ENCODE results near the gene MRTFB.

The MRTFB gene

DNA sequence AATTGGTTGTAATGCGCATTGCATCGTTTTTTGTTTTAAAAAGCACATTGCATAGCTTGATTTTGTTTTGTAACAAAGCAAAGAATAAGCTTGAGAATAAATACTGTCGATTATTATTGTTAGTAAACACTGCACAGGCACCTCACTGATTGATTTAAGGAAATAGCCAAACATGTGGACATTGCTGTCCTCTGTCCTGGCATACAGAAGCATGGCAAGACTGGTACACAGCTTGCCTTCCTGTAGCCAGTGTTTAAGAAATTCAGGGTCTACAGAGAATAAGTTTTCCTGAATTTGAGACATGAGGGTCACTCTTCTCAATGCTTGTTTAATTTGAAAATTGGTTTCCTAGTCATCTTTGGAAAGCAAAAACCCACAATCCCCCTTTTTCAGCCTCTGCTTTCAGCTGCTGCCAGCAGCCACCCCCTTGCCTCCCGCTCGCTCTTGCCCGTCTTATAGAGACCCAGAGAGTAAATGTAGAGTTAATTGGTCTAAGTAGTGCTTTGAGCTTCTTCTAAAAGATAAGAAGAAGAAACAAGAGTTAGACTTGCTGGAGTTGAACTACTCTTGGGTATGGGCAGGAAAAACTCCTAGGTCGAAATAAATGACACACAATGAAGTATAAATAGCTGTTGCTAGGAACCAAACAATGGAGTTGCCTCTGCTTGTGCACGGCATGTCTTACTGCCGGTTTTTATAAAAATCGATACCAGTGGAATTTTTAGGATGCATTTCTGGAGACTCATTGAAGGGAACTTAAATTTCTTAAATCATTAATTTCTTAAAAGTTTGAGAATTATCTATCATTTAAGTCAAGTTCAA is 116.6 kb downstream of the MRTFB start:
- DNase-seq, result no peak

DNA sequence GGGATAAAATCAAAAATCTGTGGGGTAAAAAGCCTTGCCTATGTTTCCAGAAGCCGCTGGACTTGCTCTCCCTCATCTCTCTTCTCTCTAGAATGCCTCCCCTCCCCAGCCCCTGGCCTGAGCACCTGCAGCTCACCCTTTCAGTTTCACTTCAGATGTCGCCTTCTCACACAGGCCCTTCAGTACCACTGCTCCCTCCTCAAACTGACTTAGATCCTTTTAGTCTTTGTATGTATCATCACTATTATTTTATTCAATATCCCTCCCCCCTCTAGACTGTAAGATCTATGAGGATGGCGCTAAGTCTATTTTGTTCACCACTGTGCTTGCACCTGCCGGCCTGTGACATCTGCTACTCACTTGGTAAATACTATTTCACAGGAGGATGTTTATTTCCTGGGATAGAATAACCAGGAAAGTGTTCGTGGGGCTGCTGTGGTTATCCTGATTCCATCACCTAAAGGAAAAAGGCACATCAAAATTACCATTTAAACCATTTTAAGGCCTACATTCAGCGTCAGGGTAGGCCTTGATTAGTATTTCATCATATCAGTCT is 122.3 kb downstream of the MRTFB start:
- DNase-seq, result peak; percentile 90

DNA sequence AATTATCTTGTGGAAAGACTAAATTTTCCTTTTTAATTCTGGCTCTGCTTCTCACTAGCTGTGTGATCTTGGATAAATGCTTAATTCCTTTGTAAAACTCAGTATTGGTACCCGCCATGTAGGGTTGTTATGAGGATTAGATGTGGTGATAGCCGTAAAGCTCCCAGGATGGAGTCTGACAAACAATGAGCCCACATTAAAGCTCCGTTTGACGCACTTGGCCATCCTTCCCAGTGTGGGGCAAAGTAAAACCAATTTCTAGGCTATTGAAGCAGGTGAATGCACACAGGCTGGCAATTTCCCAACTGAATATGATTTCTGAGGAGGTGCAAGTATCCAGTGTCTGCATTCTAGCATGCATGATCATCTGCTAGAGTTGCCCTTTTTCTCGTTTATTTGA is 123.6 kb downstream of the MRTFB start:
- no peak for DNase-seq

DNA sequence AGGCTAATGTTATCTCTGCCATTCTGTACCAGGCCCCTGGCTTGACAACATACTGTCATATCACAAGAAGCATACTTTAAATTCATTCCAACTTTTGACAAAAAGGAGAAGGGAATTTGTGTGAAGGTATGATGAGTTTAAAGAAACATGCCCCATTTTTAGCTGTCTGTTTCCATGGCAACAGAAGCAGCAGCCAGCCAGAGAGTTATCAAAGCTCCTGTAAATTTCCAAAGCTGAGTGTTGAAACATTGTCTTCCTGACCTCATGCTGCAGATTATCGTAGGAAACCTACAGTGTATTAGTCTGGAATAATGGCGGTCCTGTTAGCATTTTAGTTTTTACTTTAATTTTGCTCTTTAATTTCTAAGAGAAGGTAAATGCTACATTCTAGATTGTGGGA is 124.9 kb downstream of the MRTFB start:
- DNase-seq, result peak; percentile 14

DNA sequence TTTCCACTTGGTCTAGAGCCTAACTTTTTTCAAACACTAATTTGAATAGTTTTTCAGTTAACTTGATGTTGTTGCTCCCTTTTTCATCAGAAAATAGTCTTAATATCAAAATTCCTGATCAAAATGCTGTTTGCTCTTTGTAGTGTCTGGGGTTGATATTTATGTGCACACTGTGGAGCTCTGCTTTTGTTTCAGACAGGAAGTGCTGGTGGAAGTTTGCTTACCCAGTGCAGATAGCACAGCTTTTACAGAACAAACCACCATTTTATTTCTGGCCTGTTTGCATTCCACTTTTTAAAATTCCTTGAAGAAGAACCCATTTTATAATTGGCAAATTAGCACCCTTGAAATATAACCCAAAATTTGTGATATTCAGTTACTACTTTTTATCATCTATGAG is 125.4 kb downstream of the MRTFB start:
- DNase-seq, result peak; percentile 30

DNA sequence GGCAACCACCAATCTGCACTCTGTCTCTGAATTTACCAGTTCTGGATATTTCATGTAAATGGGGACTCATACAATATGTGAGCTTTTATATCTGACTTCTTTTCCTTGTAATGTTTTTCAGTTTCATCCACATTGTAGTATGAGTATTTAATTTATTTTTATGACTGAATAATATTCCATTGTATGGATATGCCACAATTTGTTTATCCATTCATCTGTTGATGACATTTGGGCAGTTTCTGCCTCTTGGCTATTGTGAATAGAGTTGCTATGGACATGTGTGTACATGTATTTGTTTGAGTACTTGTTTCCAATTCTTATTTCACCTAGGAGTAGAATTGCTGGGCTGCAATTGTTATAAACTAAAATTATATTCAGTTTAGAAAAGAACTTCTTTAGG is 126.9 kb downstream of the MRTFB start:
- no peak for DNase-seq

DNA sequence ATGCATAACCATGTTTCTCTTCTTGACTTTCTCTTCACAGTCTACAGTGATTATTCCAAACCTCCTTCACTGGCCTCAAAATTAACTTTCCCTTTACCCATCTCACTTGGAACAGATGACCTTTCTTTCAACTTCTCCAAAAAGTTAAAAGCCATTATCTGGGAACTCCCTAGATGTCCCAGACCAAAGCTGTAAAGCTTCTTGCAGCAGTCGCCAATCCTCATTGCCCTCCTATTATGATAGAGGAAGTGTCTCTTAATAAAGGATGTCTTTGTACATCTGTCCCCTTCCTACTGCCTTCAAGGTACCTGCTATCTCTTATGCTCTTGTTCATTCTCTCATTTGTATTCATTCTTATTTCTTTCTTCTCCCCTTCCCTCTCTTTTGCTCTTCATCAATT is 127.5 kb downstream of the MRTFB start:
- DNase-seq, result no peak

DNA sequence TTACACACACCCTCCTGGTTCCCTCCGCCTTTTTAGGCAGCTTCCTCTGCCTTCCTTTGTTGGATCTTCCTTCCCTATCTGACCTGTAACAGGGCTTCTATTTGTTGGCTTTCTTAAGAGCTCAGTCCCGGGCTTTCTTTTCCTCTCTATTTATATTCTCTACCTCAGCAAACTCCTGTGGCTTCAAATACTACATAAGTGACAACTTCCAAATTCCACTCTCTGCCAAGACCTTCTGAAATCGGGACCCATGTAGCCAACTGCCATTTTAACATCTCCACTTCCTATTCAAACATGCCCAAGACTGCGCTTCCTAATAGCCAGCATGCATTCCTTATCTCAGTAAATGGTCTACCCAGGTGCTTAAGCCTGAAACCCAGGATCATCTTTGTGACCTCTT is 128.1 kb downstream of the MRTFB start:
- DNase-seq, result no peak

DNA sequence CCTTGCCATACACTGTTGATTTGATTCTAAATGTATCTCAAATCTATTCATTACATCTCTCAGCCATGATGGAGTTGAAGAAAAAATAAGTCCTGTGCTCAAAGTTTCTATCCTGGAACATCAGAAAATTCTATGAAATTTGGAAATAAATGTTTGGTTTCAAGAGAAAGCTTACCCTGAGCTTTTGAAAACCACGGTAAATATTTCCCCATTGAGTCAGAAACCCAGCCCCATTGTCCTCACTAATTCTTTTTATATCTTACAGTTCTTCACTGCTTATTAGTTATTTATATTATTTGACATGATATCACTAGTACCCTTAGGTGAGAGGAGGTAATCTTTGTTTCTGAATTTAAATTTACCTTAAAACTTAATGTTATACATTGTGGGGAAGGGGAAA is 128.5 kb downstream of the MRTFB start:
- no peak for DNase-seq

DNA sequence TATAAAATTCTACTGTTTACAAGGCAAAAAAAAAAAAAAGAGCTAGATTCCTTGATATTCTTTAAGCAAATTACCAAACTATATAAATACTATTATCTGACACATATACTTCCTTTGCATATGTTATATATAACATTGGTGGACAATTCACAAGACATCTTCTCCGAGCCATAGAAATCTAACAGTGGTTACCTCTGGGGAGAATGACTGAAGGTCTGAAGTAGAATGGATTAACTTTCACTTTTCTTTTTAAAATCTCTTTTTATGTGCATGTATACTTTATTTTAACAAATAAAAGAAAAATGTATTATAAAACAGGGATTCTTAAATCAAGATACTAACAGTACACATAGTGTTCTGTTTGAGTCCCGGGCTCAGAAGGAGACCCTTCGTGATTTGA is 131.0 kb downstream of the MRTFB start:
- DNase-seq, result no peak

DNA sequence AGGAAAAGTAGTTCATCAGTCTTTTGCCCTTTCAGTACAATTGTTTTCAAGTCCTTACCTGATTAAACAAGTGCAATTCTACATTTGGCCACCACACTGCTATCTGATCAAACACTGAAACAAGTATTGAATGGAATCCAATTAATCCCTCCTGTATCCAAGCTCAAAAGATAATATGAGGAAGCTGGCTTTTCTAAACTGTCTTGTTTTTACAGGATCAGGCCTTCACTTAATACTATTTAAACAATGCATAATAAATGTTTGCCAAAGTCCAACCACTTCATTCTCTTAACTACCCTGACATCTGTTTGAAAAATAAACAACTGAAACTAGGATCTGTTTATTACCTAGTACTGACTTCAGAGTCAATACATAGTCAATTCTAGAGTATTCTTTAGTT is 131.6 kb downstream of the MRTFB start:
- no peak for DNase-seq

DNA sequence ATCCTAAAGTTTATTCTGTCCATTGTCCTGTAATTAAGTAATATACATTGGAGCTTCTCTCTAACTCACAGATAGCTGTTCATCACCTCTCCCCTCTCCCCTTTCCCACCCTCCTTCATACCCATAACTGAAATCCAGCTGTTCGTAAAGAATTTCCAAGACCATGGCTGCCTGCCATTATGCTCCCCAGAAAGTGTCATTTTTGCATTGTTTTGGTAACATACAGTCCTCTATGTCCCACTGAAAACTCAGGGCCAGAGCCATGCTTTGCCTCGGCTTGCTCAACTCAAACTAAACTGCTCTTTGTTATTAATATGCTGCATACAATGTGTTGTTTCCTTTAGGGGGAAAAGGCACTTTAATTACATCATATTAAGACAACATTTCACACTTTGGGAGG is 132.0 kb downstream of the MRTFB start:
- DNase-seq, result no peak

DNA sequence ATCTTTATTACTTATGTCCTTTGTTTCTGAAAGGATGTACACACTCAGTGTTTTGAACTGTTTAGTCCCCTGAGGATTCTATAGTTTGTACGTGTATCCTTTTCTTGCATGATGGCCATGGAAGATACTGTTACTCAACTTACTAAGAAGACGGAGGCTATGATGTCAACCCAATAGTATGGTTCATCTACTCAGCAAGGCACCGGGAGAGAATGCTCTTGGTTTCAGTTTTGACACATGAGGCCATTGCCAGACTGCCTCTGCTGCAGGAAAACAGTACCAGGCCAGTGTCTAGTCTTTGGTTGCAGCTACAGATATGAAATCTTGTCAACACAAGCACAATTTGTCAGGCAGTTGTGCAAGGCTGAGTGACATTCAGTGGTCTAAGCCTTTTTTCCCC is 134.5 kb downstream of the MRTFB start:
- DNase-seq, result peak; percentile 8

DNA sequence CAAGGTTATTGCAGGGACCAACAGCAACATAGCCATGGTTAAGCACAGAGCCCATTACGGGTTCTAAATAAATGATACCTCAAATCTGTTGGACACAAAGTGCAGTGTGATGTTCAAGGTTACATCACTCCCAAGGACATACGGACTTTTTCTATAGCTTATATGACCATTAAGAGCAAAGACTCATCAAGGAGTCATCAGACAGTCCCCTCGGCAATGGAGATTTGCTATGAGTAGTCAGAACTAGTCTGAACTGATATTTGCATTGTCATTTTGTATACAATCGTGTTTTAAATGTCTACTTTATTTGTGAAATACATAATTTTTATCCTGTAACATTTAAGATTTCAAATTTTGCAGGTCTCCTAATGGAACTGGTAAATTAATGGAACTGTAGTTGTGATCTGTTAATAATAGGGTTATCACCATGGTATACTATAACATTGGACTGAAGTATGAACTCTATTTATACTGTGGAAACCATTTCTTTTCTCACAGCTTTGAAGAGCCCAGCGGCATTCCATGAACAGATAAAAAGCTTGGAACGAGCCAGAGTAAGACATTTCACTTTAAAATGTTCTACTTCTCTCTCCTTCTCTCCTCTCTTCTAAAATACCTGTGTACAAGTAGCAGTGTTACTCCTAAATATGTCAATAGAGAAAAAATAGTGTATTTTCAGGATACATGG is 140.9 kb downstream of the MRTFB start:
- DNase-seq, result no peak

DNA sequence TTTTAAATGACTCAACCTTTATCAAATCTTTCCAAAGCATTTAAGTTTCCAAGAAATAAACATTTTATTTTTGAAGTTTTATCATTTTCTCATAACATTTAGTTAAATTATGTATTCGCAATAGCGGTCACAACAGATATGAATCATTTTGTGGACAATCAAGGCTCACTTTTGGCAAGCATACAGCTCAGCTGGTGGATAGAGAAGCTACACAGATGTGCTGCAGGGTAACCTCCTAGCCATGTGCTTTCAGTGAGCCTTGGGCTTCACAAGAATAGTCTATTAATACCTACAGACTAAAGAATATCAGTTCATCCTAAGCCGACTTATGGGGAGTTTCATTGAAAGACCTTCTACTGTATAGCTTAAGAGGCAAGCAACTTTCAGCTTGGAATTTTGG is 144.8 kb downstream of the MRTFB start:
- DNase-seq, result no peak

DNA sequence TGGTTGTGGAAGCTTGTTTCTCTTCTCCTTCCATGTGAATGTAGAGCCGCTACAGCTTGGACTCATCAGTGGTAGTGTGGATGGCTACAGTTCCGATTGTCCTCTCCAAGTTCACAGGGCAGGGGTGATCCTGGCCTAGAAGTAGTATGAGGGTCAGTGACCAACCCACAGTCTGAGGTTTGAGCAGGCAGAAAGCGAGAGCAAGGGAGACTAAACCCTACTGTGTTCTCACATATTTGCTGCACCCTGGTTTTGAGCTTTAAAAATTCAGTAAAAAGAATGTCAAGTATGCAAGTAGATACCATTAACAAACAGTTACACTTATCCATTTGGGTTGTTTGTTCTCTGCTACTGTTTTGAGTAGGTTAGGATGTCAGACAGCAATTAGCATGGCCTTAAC is 148.9 kb downstream of the MRTFB start:
- DNase-seq, result no peak

DNA sequence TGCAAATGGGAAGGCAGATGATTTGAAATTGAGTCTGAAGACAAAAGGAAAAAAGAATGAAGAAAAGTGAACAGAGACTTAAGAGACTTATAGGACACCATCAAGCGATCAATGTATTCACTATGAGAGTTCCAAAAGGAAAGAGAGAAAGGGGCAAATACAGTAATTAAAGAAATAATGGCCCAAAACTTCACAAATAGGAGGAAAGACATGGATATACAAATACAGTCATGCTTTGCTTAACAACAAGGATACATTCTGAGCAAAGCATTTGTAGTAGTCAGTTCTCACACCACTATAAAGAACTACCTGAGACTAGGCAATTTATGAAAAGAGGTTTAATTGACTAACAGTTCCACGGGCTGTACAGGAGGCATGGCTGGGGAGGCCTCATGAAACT is 152.5 kb downstream of the MRTFB start:
- DNase-seq, result no peak

DNA sequence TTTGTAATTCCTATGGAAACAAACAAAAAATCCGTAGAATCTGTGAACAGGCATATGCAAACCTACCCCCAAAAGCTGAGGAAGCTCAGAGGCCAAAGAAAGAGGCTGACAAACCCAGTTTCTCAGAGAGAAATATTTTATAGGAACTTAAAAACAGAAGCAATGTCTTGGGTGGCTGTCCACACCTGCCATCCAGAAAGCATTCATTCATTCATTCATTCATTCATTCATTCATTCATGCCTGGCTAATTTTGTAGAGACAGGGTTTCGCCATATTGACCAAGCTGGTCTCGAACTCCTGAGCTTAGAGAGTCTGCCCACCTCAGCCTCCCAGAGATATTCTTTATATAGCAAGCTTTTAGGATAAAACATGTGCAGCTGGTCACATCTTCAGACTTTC is 154.3 kb downstream of the MRTFB start:
- no peak for DNase-seq

DNA sequence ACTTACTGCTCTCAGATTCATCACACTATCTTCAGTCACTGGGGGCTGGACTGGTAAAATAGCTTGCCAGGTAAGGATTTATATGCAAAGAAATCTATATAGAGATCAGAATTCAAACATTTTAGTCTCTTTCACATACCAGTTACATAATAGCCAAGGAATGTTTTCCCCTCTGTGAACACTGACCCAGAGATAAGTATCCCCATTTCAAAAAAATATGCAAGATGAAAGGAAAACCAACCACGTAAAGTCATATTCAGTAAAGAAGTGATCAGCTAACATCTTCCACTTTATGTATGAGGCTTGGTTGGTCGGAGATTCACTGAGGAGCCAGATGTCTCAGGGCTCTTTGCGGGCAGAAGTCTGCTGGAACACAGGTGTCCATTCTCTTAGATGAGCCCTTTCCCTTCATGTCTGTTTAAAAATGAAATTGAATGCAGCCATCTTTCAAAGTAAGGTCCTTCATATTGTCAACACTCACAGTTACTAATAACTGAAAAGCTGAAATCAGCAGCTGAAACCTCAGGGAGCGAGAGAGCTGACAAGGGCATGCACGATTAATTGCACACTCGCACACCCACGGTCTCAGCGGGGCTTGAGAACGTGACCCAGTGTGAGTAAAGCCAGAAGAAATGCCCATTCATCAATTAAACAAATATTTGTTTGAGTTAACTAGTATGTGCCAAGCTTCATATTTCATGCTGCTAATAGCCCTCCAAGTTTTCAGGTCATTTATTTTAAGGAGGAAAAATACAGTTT is 161.2 kb downstream of the MRTFB start:
- DNase-seq, result no peak

DNA sequence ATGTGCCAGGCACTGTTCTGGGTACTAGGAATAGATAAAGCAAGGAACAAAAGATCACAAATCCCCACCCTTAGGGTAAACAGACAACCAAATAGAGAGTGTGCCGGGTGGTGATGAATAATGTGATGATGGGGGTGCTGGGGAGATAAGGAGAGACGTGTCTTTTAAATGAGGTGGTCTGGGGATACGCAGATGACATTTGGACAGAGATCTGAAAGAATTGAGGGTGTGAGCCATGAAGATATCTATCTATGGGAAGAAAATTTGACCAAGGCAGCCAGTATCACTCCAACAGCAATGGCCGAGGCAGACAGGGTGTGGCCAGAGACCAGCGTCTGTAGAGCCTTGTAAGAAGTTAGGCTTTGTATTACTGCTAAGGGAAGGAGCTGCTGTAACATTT is 165.3 kb downstream of the MRTFB start:
- no peak for DNase-seq

DNA sequence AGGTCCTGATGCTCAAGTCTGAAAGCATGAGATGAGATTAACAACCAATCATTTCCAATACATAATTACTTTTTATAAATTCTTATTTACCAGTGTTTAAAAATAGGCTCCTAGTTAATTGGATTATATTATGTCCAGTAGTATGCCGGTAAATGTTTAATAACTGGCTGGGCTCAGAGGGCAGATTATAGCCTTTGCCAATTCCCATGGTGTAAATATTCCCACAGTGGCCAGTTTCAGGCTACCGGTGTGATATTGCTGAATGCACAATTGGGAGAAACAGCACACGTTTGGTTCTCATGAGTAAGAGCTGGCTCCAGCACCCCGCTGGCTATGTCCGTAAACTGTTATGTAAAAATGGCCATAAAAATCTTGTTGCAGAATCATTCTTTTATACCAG is 167.6 kb downstream of the MRTFB start:
- no peak for DNase-seq

DNA sequence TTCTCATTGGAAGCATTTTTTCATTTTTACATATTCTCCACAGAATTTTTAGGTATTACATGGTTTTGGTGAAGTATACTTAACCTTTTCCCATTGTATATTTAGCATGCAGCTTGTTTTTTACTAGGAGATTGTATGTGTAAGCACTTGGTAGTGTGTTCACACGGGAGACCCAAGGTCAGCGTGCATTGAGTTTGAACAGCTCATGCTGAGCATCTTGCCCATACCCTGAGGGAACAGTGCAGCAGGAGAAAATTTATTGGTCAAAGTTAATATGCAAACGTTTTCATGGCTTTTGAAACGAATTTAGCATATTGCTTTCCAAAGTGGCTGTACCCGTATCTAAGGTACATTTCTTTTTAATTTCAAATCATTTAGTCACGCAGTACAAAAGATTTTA is 168.7 kb downstream of the MRTFB start:
- DNase-seq, result no peak

DNA sequence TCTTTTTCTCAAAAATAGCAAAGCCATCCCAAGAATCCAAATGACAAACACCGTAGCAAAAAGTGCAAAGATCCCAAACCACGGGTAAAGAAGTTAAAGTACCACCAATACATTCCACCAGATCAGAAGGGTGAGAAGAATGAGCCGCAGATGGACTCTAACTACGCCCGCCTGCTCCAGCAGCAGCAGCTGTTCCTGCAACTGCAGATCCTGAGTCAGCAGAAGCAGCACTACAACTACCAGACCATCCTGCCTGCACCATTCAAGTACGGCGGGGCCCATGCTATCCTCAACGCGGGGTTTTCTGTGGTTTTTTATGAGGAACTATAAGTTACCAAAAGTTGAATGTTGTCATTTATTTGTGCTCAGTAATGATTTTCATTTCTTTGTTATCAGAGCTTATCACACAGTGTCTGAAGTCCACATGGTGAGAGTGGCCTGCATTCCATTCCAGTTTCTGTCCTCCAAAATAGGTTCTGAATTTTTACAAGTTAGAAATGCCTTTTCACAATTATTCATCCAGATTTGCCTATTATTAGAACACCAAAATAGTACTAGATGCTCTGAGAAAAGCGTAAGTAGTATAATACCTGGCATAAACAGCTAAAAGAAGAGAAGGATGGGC is 169.2 kb downstream of the MRTFB start:
- no peak for DNase-seq
